ENCODE results near the gene COL26A1. TPM values are rescaled to one million over a fixed set of nuclear protein-coding genes. Genes with fewer than 3 reads are reported as not detected.
"Not testable (repeated sequence)": the region's sequence is repeated elsewhere in the genome, so short reads cannot be mapped to it uniquely, and the experiment has no call there.

COL26A1 gene
- total RNA-seq, 1 donor from 2014 or later, result 155 TPM

- TF ChIP-seq CTCF (IDR thresholded peaks at IDR 0.05), result no peak
- Mint-ChIP-seq H3K4me3 (ENCODE audit: unreplicated experiment) (no peak overlapping the region), H3K27ac (ENCODE audit: unreplicated experiment) (no peak overlapping the region), H3K36me3 (ENCODE audit: low read depth) (peaks cover 3% of the 10 kb centered on the region), H3K9me3 (ENCODE audit: low read depth) (no peaks in the 10 kb centered on the region), H3K27me3 (ENCODE audit: low read depth) (no peaks in the 10 kb centered on the region), H3K4me1 (ENCODE audit: low read depth) (peaks cover 6% of the 10 kb centered on the region)
- DNase-seq (ENCODE audit: low spot score), result no peak
Observed at GRCh38 chr7:101466871-101467270, 104.2 kb downstream of the COL26A1 start.

GRCh38 chr7:101468546-101469275, 106.0 kb downstream of the COL26A1 start:
- Mint-ChIP-seq H3K27me3 (ENCODE audit: low read depth) (no peaks in the 10 kb centered on the region), H3K9me3 (ENCODE audit: low read depth) (no peaks in the 10 kb centered on the region), H3K27ac (ENCODE audit: unreplicated experiment) (no peak overlapping the region), H3K4me3 (ENCODE audit: unreplicated experiment) (no peak overlapping the region), H3K36me3 (ENCODE audit: low read depth) (peaks cover 3% of the 10 kb centered on the region), H3K4me1 (ENCODE audit: low read depth) (peaks cover 6% of the 10 kb centered on the region)
- no peak for DNase-seq (ENCODE audit: low spot score)
- no peak for TF ChIP-seq CTCF (IDR thresholded peaks at IDR 0.05)

- no peak for TF ChIP-seq CTCF (IDR thresholded peaks at IDR 0.05)
- Mint-ChIP-seq H3K9me3 (ENCODE audit: low read depth) (no peaks in the 10 kb centered on the region), H3K36me3 (ENCODE audit: low read depth) (peaks cover 3% of the 10 kb centered on the region), H3K4me3 (ENCODE audit: unreplicated experiment) (no peak overlapping the region), H3K27me3 (ENCODE audit: low read depth) (no peaks in the 10 kb centered on the region), H3K27ac (ENCODE audit: unreplicated experiment) (no peak overlapping the region), H3K4me1 (ENCODE audit: low read depth) (peaks cover 6% of the 10 kb centered on the region)
- no peak for DNase-seq (ENCODE audit: low spot score)
Observed at GRCh38 chr7:101470668-101471487, 108.2 kb downstream of the COL26A1 start.

GRCh38 chr7:101474178-101474577, 111.5 kb downstream of the COL26A1 start:
- H3K27ac Mint-ChIP-seq (ENCODE audit: unreplicated experiment), result no peak overlapping the region
- no peak for TF ChIP-seq CTCF (IDR thresholded peaks at IDR 0.05)
- peaks cover 10% of the 10 kb centered on the region for H3K36me3 Mint-ChIP-seq (ENCODE audit: low read depth)
- peaks cover 5% of the 10 kb centered on the region for H3K9me3 Mint-ChIP-seq (ENCODE audit: low read depth)
- no peaks in the 10 kb centered on the region for H3K4me1 Mint-ChIP-seq (ENCODE audit: low read depth)
- DNase-seq (ENCODE audit: low spot score), result no peak
- no peak overlapping the region for H3K4me3 Mint-ChIP-seq (ENCODE audit: unreplicated experiment)
- H3K27me3 Mint-ChIP-seq (ENCODE audit: low read depth), result no peaks in the 10 kb centered on the region

GRCh38 chr7:101475691-101476090, 113.0 kb downstream of the COL26A1 start:
- H3K27me3 Mint-ChIP-seq (ENCODE audit: low read depth); H3K27ac Mint-ChIP-seq (ENCODE audit: unreplicated experiment); DNase-seq (ENCODE audit: low spot score); H3K4me1 Mint-ChIP-seq (ENCODE audit: low read depth); H3K4me3 Mint-ChIP-seq (ENCODE audit: unreplicated experiment): not testable (repeated sequence)
- H3K36me3 Mint-ChIP-seq (ENCODE audit: low read depth), result peaks cover 13% of the 10 kb centered on the region
- peaks cover 14% of the 10 kb centered on the region for H3K9me3 Mint-ChIP-seq (ENCODE audit: low read depth)
